H9 (cell line): ENCODE data around the gene FAHD1. TPM values are rescaled to one million over a fixed set of nuclear protein-coding genes. Genes with fewer than 3 reads are reported as not detected.

Experiments
- DNase-seq: peaks from one replicate; pipeline ENCODE4 v3.0.0-alpha.2; 2017
- H2AFZ ChIP-seq: one replicate; pipeline ENCODE4 v1.6.1; 2013; ENCODE audit warnings: mild to moderate bottlenecking, low read length, control low read depth, moderate library complexity
- H2AK5ac ChIP-seq: 2 replicates; pipeline ENCODE4 v1.6.1; 2013; ENCODE audit warnings: low read length, control low read depth, mixed read lengths; ENCODE audit not compliant: insufficient read length
- H2BK120ac ChIP-seq: one replicate; pipeline ENCODE4 v1.6.1; 2013; ENCODE audit warnings: low read depth, mild to moderate bottlenecking, low read length, control low read depth, inconsistent platforms; ENCODE audit not compliant: poor library complexity, severe bottlenecking
- H2BK12ac ChIP-seq: 2 replicates; pipeline ENCODE4 v1.6.1; 2013; ENCODE audit warnings: low read length, control low read depth, mixed read lengths, low read depth; ENCODE audit not compliant: insufficient read length
- H2BK15ac ChIP-seq: 2 replicates; pipeline ENCODE4 v1.6.1; 2013; ENCODE audit warnings: low read depth, low read length, control low read depth
- H2BK20ac ChIP-seq: one replicate; pipeline ENCODE4 v1.6.1; 2013; ENCODE audit warnings: low read depth, mild to moderate bottlenecking, low read length, control low read depth, inconsistent platforms; ENCODE audit not compliant: poor library complexity, severe bottlenecking
- H2BK5ac ChIP-seq: 2 replicates; pipeline ENCODE4 v1.6.1; 2013; ENCODE audit warnings: low read length, control low read depth, mixed read lengths; ENCODE audit not compliant: insufficient read length
- H3K14ac ChIP-seq: 2 replicates; pipeline ENCODE4 v1.6.1; 2013; ENCODE audit warnings: low read length, control low read depth; ENCODE audit not compliant: insufficient read depth
- H3K18ac ChIP-seq: 2 replicates; pipeline ENCODE4 v1.6.1; 2013; ENCODE audit warnings: low read depth, mild to moderate bottlenecking, mixed read lengths, low read length, control low read depth; ENCODE audit not compliant: insufficient read length
- H3K23ac ChIP-seq: 2 replicates; pipeline ENCODE4 v1.6.1; 2013; ENCODE audit warnings: low read length, control low read depth, mixed read lengths, low read depth; ENCODE audit not compliant: insufficient read length
- H3K23me2 ChIP-seq: 2 replicates; pipeline ENCODE4 v1.6.1; 2013; ENCODE audit warnings: low read depth, mild to moderate bottlenecking, mixed read lengths, low read length, control low read depth; ENCODE audit not compliant: insufficient read length, poor library complexity, severe bottlenecking
- H3K27ac ChIP-seq: 2 replicates; pipeline ENCODE4 v1.5.1; 2013; ENCODE audit warnings: low read length, control low read depth, mixed read lengths, low read depth; ENCODE audit not compliant: insufficient read length
- H3K27me3 ChIP-seq: 2 replicates; pipeline ENCODE4 v1.6.1; 2013; ENCODE audit warnings: low read length, control low read depth, inconsistent platforms; ENCODE audit not compliant: insufficient read depth
- H3K4ac ChIP-seq: 2 replicates; pipeline ENCODE4 v1.6.1; 2013; ENCODE audit warnings: low read depth, mild to moderate bottlenecking, control low read depth, inconsistent platforms, low read length, moderate library complexity
- H3K4me1 ChIP-seq: 2 replicates; pipeline ENCODE4 v1.6.1; 2013; ENCODE audit warnings: low read length, control low read depth, inconsistent platforms; ENCODE audit not compliant: insufficient read depth
- H3K4me2 ChIP-seq: 2 replicates; pipeline ENCODE4 v1.6.1; 2013; ENCODE audit warnings: low read length, control low read depth, mixed read lengths; ENCODE audit not compliant: insufficient read length, insufficient read depth
- H3K56ac ChIP-seq: 2 replicates; pipeline ENCODE4 v1.6.1; 2013; ENCODE audit warnings: low read depth, mild to moderate bottlenecking, mixed read lengths, low read length, control low read depth; ENCODE audit not compliant: insufficient read length
- H3K79me1 ChIP-seq: 2 replicates; pipeline ENCODE4 v1.6.1; 2013; ENCODE audit warnings: low read depth, mild to moderate bottlenecking, moderate library complexity, low read length, control low read depth, inconsistent platforms; ENCODE audit not compliant: insufficient read depth, poor library complexity, severe bottlenecking
- H3K79me2 ChIP-seq: 2 replicates; pipeline ENCODE4 v1.6.1; 2013; ENCODE audit warnings: low read length, control low read depth, inconsistent platforms; ENCODE audit not compliant: insufficient read depth
- H3K9ac ChIP-seq: 2 replicates; pipeline ENCODE4 v1.6.1; 2013; ENCODE audit warnings: low read length, control low read depth, mixed read lengths; ENCODE audit not compliant: insufficient read length; ENCODE audit errors: extremely low read depth
- H3K9me3 ChIP-seq: one replicate; pipeline ENCODE4 v1.6.1; 2013; ENCODE audit warnings: low read depth, low read length, inconsistent platforms; ENCODE audit not compliant: control insufficient read depth
- H3T11ph ChIP-seq: one replicate; pipeline ENCODE4 v1.6.1; 2013; ENCODE audit warnings: mild to moderate bottlenecking, low read length, control low read depth, inconsistent platforms
- H4K20me1 ChIP-seq: one replicate; pipeline ENCODE4 v1.6.1; 2013; ENCODE audit not compliant: control insufficient read depth, insufficient read length, insufficient read depth
- H4K5ac ChIP-seq: 2 replicates; pipeline ENCODE4 v1.6.1; 2013; ENCODE audit warnings: low read depth, mild to moderate bottlenecking, mixed read lengths, low read length, control low read depth; ENCODE audit not compliant: insufficient read length
- H4K8ac ChIP-seq: replicated peaks from 2 replicates; pipeline ENCODE4 v1.6.1; 2013; ENCODE audit warnings: low read length, control low read depth, mixed read lengths, low read depth; ENCODE audit not compliant: insufficient read length
- H4K91ac ChIP-seq: 2 replicates; pipeline ENCODE4 v1.6.1; 2013; ENCODE audit warnings: low read depth, mild to moderate bottlenecking, moderate library complexity, mixed read lengths, low read length, control low read depth; ENCODE audit not compliant: insufficient read length
- H3K27ac Mint-ChIP-seq, 3 experiments: 2 replicates in 2 of 3; 3 replicates in 1 of 3; pipeline ENCODE4 v1.8.0; 2020 to 2021; ENCODE audit warnings: mixed read lengths in 3 of 3, mild to moderate bottlenecking in 1 of 3, moderate library complexity in 1 of 3
- H3K27me3 Mint-ChIP-seq: 2 replicates; pipeline ENCODE4 v1.8.0; 2021; ENCODE audit warnings: low read depth, mild to moderate bottlenecking, moderate library complexity, mixed read lengths
- H3K36me3 Mint-ChIP-seq, 3 experiments: 2 replicates in 2 of 3; 3 replicates in 1 of 3; pipeline ENCODE4 v1.8.0; 2020 to 2021; ENCODE audit warnings: low read depth in 3 of 3, mixed read lengths in 3 of 3; ENCODE audit not compliant: insufficient read depth in 1 of 3
- H3K4me1 Mint-ChIP-seq, 2 experiments: 2 replicates each; pipeline ENCODE4 v1.8.0; 2020; ENCODE audit warnings: mixed read lengths in 2 of 2
- H3K4me3 Mint-ChIP-seq, 2 experiments: 2 replicates in 1 of 2; 3 replicates in 1 of 2; pipeline ENCODE4 v1.8.0; 2020 to 2021; ENCODE audit warnings: mild to moderate bottlenecking in 2 of 2, mixed read lengths in 2 of 2, moderate library complexity in 1 of 2
- H3K9me3 Mint-ChIP-seq, 2 experiments: 2 replicates in 1 of 2; 3 replicates in 1 of 2; pipeline ENCODE4 v1.8.0; 2020; ENCODE audit warnings: mild to moderate bottlenecking in 2 of 2, mixed read lengths in 2 of 2, moderate library complexity in 1 of 2
- WGBS: extraction: QIAGEN DNeasy Blood & Tissue Kit; methylation state at CpG from one replicate; pipeline ENCODE4 v1.1.7; 2013; ENCODE audit warnings: missing lambda C conversion rate, low lambda C conversion rate, mixed read lengths; ENCODE audit not compliant: insufficient read length; ENCODE audit errors: extremely low coverage; 5-methylcytosine and 5-hydroxymethylcytosine counted together
- total RNA-seq: library from RNA; stranded (reverse); gene quantifications from 2 replicates; pipeline ENCODE4 v1.2.1, GENCODE V29; 2021
- TF ChIP-seq, protein P1 (sequence below): fragments of 200-600 bp; sonication (generic); conservative IDR thresholded peaks from 3 replicates; pipeline ENCODE4 v1.8.0; 2021; ENCODE audit warnings: antibody characterized with exemption, mild to moderate bottlenecking

The FAHD1 gene
- total RNA-seq, 1 experiment from 2014 or later = 16.2 TPM

DNA sequence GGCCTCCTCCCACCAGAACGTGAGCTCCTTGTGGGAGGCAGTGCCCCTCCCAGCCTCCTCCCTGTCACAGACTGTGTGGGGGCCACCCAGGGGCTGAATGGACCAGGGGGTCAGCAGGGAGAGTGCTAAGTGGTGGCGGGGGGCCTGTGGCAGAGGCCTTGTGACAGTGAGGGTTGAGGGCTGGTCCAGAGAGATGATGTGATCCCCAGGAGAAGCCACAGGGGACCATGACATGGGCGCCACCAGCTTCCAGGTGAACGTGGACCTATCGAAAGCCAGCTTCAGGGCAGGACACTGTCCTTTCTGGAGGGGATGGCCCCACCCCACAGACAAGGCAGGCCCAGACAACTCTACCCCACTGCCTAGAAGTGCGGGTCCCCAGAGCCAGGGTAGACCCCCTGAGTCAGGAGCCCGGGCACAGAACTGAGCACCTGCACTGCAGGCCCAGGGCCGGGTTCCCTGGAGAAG, 47.7 kb upstream of the FAHD1 start:
- no peak overlapping the region for H3K27ac ChIP-seq
- H3K4me1 ChIP-seq = no peaks in the 10 kb centered on the region; the same call in 1 of the 2 replicates
- no peak overlapping the region for H2AFZ ChIP-seq
- H4K20me1 ChIP-seq = no peaks in the 10 kb centered on the region
- H4K91ac ChIP-seq = no peak overlapping the region
- no peak overlapping the region for H2BK20ac ChIP-seq
- H2BK12ac ChIP-seq = no peak overlapping the region
- peaks cover 7 to 14% of the 10 kb centered on the region in 2 experiments for H3K4me1 Mint-ChIP-seq
- no peak overlapping the region for H2BK15ac ChIP-seq
- no peak overlapping the region for H2BK120ac ChIP-seq
- H3K36me3 Mint-ChIP-seq = peaks cover 0 to 42% (median 8%) of the 10 kb centered on the region in 3 experiments; a peak in 4 of 7 replicates
- H3K56ac ChIP-seq = no peak overlapping the region
- H3K4me3 Mint-ChIP-seq = no peak overlapping the region
- H3K27me3 ChIP-seq = no peaks in the 10 kb centered on the region
- H3K27me3 Mint-ChIP-seq = peaks cover 2% of the 10 kb centered on the region; the same call in 1 of the 2 replicates
- no peak overlapping the region for H3K23ac ChIP-seq
- no peak overlapping the region for H2BK5ac ChIP-seq
- H2AK5ac ChIP-seq = no peak overlapping the region
- no peak overlapping the region for H3K18ac ChIP-seq
- no peak overlapping the region for H3K14ac ChIP-seq
- no peak overlapping the region for H3K4ac ChIP-seq
- peaks cover 3% of the 10 kb centered on the region; the same call in 1 of the 2 replicates for H3K79me2 ChIP-seq
- no peak overlapping the region for H4K5ac ChIP-seq
- H3K9me3 Mint-ChIP-seq = no peaks in the 10 kb centered on the region
- no peak overlapping the region for H4K8ac ChIP-seq
- H3K23me2 ChIP-seq = peaks cover 5% of the 10 kb centered on the region
- no peak overlapping the region for H3K9ac ChIP-seq
- TF ChIP-seq, protein P1, sequence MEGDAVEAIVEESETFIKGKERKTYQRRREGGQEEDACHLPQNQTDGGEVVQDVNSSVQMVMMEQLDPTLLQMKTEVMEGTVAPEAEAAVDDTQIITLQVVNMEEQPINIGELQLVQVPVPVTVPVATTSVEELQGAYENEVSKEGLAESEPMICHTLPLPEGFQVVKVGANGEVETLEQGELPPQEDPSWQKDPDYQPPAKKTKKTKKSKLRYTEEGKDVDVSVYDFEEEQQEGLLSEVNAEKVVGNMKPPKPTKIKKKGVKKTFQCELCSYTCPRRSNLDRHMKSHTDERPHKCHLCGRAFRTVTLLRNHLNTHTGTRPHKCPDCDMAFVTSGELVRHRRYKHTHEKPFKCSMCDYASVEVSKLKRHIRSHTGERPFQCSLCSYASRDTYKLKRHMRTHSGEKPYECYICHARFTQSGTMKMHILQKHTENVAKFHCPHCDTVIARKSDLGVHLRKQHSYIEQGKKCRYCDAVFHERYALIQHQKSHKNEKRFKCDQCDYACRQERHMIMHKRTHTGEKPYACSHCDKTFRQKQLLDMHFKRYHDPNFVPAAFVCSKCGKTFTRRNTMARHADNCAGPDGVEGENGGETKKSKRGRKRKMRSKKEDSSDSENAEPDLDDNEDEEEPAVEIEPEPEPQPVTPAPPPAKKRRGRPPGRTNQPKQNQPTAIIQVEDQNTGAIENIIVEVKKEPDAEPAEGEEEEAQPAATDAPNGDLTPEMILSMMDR = no peak
- no peak for DNase-seq
- peak overlapping the region in 1 of 3 experiments; percentile 12; a peak in 1 of 7 replicates for H3K27ac Mint-ChIP-seq
- no peak overlapping the region for H3K4me2 ChIP-seq
- peaks cover 3% of the 10 kb centered on the region for H3K79me1 ChIP-seq
- H3T11ph ChIP-seq = no peak overlapping the region
- WGBS = no CpG with 5 or more reads among the region's 8 CpGs
- no peaks in the 10 kb centered on the region for H3K9me3 ChIP-seq
